GM21528 (cell line): ENCODE results near the gene NOC4L.
"Not testable (repeated sequence)": the region's sequence is repeated elsewhere in the genome, so short reads cannot be mapped to it uniquely, and the experiment has no call there.

Experiments used
- ATAC-seq: cut with Tn5 transposase; IDR thresholded peaks from one replicate; pipeline ENCODE4 v1.9.1; 2021; ENCODE audit warnings: mild to moderate bottlenecking, moderate library complexity; ENCODE audit not compliant: unreplicated experiment, low FRiP score

The NOC4L gene

DNA sequence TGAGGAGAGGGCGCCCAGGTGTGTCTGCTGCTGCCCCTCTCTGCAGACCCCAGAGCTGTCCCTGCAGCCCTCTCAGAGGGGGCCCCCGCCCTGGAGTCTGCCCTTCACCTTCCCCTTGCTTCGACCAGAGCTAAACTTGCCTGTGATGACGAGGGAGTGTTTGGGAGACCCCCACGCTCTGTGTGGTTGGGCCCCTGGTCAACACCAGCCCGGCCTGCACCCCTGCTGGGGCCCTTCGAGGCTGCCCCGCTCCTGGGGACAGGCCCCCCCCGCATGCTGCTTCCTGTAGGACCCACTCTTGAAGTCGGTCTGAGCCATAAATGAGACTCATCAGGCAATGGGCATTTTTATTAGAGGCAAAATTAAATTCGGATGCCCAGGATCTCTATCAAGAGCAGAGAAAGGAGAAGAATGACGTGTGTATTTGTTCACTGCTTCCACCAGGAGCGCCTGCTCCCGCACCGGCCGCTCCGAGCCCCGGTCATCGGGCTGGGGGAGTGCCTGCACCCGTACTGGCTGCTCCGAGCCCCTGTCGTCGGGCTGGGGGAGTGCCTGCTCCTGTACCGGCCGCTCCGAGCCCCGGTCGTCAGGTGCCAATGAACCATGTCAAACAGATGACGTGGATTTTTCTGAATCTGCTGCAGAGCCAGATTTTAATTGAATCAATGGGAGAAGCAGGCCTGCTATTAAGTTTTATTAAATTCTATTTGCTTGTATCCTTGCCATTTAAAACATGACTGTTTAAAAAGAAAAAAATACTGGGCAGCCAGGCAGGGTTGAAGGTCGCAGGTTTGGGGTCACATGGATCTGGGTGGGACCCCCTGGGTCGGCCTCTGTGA is 47.7 kb downstream of the NOC4L start:
- ATAC-seq, result no peak

DNA sequence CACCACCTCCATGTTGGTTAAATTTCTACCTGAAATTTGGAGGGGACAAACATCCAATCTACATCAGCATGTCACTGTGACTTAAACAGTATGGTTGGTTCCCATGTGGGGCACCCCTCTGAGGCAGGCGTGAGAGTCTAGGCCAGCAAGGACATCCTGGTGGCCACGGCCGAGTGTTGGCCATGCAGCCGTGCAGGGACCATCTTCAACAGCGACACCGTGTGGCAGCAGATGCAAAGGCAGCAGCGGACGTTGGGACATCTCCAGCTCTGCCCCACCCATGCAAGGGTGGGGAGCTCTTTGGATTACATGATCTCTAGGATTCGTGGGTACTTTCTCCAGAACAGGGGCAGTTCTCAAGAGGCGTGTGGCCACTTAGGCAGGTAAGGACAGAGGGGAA is 49.8 kb downstream of the NOC4L start:
- ATAC-seq, result no peak

DNA sequence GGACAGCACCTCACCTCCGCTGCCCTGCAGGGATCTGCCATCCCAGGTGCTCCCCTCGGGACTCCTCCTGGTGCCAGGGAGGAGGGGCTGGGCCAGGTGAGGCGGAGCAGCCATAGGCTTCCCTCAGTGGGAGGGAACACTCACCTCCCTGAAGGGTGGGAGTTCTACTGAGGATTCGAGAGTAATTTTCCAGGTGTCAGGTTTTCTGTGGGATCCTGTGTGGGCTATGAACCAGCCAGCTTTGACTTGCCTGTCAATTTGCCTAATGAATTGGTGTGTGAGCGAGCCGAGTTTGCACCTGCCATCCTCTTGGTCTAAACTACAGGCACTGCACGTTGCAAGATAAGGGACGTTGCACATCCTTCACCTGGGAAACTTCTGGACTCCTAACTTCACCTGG is 50.3 kb downstream of the NOC4L start:
- ATAC-seq, result no peak

DNA sequence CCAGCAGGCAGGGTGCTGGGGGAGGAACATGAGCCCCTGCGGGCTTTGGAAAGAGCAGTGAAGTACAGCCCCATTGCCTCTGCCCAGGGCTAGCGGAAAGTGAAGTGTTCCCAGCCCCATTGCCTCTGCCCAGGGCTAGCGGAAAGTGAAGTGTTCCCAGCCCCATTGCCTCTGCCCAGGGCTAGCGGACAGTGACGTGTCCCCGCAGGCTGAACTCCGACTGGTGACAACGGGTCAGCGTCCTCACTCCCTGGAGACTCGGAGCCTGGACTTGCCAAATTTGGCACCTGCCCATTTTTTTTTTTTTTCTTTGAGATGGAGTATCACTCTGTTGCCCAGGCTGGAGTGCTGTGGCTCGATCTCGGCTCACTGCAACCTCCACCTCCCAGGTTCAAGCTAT is 51.0 kb downstream of the NOC4L start:
- not testable (repeated sequence) for ATAC-seq

DNA sequence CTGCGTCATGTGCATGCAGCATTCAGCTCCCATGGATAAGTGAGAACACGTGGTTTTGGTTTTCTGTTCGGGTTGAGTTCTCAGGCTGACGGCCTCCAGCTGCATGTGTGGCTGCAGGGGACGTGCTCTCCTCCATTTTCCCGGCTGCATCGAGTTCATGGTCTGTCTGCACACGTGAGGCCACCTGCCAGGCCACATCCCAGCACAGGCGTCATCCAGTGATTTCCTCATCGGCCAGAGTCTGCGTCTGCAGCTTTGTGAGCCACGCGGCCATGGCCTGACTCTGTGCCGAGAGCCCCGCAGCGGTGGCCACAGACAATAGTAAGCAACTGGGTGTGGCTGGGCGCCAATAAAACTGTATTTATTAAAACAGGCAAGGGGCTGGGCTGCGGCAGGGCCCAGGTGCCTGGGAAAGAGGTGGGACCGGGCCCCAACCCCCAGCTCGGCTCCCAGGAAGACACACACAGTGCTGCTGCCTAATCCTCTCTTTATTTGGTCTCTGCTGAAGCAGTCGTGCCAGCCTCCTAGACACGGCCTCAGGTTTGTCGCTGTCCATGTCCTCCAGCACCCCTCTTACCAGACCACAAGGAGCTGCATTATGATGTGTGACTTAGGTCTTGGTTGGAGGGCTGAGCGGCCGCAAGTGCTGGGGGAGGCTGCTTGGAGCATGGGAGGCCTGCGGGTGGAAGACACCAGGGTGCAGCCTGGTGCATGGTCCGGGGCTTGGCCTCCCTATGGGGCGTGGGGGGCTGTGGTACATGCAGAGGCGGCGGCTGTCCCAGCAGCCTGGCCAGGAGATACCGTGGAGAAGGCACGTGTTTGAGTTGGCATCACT is 52.0 kb downstream of the NOC4L start:
- no peak for ATAC-seq

DNA sequence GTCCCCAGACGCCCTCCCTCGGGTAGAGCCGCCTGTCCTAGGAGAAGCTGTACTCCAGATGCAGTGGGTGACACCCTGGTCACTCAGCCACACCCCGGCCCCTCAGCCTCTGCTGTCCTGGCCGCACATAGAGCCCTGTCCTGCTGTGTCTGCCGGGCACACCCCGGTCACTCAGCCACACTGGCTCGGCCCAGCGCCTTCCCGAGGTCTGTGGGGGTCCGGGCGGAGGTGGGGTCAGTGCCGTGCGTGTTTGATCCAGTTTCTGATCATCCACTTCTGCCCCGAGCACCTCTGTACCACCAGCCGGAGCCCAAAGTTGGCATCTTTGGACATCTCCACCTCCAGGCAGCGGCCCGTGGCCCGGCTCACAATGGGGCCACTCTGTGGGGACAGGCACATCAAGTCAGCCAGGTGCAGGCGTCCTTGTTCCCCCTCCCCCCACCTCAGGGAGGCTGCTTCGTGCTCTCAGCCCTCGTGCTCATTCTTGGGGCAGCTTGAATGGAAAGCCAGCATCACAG is 52.7 kb downstream of the NOC4L start:
- no peak for ATAC-seq

DNA sequence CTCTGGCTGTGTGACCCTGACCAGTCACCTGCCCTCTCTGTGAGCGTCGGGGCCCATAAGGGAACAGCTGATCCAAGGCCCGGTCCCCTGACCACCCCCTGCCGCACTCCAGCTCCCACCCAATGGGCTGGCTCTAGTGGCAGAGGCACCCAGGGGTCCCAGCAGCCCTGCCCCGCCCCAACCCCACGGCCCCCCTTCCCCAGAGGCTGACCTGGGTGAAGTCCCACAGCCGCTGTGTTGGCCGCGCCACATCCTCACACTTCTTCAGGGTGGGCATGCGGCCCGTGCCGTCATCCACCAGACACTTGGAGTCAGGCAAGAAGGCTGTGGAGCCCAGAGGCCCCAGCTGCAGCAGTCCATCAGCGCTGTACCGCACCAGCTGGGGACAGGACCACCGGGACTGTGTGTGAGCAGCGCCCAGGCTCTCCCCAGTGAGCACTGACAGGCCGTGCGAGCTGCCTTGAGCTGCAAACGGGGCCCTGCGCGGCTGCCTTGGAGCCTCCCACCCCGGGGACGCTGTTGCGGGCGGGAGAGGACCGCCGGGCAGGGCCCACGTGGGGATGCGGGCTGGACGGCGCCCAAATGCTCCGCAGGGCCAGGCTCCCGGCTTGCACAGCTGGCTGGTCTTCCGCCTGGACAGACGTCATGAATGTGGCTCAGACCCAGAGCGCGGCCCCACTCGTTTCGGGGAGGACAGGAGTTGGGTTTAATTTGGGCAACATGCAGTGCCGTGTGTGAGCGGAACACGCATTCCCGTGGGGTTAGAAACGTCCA is 53.5 kb downstream of the NOC4L start:
- ATAC-seq, result no peak

DNA sequence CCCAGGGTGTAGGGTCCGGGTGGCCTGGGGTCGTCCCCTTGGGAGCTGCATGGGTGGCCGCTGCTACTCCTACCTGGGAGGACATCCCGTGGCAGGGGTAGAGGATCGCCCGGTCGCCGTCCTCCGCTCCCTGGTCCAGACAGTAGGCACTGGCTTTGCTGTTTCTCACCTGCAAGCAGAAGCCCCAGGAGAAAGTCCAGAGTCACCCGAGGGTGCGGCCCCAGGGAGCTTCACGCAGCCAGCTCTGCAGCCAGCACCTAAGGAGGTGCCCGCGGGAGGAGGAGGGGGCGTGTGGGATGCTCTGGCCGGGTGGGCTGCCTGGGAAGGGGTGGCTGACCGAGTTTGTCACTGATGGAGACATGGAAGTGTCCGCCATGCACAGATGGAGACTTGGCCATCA is 54.8 kb downstream of the NOC4L start:
- no peak for ATAC-seq

DNA sequence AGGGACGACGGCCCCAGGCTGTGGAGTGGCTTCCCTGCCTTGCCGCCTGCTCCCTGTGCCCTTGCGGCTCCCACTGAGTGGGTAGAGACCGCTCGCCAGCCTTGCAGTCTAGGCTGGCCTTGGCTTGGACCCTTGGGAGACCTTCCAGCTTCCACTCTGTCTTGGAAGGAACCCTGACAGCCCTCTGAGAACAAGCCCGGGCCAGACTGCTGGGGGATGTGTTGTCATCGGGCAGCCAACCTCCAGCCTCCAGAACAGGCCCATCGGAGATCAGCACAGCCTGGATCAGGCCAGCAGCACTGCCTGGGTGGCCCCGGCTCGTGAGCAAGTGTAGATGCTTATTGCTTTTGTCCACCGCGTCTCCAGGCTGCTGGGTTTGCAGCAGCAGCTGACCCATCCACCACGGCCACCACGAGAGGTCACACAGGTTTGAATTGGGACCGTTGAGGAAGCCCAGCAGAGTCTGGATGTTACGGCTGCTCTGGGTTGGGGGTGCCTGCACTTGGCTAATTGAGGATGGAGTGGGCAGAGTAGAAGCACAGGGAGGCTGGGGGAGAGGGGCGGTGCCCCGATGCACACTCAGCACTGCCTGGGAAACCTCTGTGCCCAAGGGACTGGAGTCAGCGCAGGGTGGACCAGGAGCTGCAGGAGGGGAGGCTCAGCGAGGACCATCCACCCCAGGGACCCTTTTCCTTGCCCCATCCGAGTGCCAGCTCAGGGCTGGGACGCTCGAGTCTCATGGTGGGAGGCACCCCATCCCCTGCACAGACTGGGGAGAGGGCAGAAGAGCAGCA is 55.5 kb downstream of the NOC4L start:
- no peak for ATAC-seq

DNA sequence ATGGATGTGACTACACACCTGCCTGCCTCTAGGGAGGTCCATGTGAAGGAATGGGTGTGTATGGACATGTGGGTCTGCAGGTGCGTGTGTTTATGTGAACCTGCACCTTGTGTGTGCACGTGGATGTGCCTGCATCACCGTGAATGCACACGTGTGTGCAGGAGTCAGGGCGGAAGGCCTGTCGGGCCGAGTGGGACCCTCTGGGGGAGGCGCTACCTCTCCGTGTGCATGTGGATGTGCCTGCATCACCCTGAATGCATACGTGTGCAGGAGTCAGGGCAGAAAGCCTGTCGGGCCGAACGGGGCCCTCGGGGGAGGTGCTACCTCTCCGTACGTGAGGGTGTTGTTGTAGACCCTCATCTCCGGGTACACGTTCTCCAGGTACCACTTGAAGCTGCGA is 56.5 kb downstream of the NOC4L start:
- ATAC-seq, result no peak

DNA sequence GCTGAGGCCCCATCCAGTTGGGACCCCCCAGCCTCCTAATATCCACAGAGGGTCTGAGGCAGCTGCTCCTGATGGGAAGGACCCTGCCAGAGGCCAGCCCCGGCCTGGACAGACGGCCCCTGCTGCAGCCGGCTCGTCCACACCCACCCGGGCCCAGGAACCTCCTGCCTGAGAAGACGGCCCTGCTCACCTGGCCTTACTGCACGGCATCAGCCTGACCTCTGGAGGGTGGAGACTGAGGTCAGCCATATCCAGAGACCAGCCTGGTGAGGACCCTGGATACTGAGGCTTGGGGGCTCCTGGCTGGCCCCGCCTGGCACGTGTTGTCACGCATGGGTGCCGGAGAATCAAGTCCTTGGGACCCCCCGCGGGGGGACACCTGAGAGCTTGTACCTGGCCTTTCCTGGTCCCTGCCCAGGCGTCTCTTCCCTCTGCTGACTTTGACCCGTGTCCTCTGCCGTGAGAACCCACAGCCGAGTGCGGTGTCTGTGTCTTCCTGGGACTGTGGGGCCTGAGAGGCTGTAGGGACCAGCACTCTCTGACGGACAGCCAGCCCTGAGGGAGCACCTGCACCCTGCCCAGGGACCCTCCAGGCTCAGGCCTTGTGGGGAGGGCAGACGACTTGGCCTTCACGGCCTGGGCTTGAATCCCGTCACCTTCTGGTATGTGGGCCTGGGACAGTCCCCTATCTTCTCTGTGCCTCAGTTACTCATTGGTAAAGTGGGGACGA is 57.3 kb downstream of the NOC4L start:
- no peak for ATAC-seq
